Right renal cortex interstitium (tissue), 3 donors: ENCODE data around the gene YBX3. TPM values are rescaled to one million over a fixed set of nuclear protein-coding genes. Genes with fewer than 3 reads are reported as not detected.
A peak's percentile ranks its signal among the peaks of the same experiment; 100 is the strongest.

Experiments used
- DNase-seq, 3 donors: peaks; one replicate each; pipeline ENCODE4 v3.0.0-alpha.2; 2013; ENCODE audit warnings: low read depth in 3 of 3, low spot score in 2 of 3
- polyA plus RNA-seq, 3 donors: library from polyadenylated mRNA; unstranded; fragments of 120-200 nt; gene quantifications; one replicate each; pipeline ENCODE4 v1.2.1, GENCODE V29; 2013; ENCODE audit not compliant: insufficient read length in 3 of 3

Gene YBX3
- polyA plus RNA-seq, 3 donors: 192 to 229 (median 206) TPM

DNA sequence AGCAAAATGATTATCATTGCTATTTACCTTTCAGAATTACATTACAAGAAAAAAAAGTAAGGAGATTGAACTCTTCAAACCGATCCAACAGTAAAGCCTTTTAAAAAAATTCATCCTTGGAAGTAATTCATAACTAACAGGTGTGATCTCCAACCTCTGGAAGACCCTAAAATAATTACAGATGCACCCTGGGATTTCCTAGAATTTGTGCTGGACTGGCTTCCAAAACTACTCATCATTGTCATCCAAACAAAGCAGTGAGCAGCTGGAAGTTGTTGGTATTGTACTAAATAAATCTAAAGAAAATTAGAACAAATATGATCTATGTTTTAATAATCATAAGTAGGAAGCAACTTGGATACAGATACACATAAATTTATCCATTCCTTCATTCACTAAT is 1.9 kb upstream of the YBX3 start:
- DNase-seq: no peak

DNA sequence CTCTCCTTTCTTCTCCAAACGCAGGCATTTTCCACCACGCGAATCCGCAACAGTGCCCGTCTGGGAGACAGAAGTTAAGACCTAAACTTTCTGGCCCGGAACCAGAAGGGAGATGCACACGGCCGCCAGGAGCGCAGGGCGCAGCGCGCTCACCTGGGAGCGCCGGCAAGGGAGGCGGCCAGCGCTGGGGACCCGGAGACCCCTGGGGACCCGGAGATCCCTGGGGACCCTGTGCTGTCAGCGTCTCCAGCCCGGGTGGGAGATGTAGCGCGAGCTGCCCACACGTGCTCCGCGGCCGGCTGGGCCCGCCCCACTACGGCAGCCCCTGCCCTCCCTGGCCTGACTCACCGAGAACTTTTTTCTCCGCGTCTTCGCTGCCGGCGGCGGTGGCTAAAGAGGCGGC is 620 bp downstream of the YBX3 start:
- no peak for DNase-seq

DNA sequence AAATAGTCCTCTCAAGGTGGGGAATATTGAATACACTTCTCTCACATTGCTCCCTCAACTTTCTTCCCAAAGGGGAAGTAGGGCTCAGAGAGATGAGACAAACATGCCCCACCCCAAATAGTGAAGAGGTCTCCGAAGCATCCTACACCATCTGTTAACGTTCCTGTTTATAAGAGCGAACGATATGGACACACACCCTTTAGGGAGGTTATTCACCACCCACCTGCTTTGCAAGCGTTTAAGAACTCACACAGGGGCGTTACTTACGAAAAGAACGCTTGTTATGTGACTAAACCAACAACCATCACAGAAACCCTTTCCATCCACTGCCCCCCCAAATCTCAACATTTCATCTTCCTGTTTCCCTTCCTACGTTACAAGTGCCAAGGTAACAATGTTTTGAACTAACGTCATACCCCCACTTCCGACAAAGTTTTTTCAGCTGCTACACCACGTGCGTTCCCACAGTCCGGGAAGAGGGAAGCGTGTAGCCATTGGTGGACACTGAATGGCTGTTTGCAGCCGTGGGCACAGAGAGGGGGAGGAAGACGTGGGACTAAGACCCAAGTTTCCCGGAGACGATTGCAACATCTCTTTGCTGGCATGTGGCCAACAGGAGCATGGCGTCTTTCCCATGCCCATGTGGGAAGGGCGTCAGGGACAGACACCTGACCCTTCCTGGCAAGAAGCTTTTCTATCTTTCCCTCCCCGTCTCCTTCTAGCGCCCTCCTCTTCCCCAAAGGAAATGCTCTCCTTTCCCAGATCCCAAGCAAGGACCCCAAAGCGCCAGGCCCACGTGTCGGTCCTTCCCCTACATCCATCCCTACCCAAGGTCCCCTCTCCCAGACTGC is 1.2 kb downstream of the YBX3 start:
- DNase-seq: peak; percentile 81 to 87 (median 83)

DNA sequence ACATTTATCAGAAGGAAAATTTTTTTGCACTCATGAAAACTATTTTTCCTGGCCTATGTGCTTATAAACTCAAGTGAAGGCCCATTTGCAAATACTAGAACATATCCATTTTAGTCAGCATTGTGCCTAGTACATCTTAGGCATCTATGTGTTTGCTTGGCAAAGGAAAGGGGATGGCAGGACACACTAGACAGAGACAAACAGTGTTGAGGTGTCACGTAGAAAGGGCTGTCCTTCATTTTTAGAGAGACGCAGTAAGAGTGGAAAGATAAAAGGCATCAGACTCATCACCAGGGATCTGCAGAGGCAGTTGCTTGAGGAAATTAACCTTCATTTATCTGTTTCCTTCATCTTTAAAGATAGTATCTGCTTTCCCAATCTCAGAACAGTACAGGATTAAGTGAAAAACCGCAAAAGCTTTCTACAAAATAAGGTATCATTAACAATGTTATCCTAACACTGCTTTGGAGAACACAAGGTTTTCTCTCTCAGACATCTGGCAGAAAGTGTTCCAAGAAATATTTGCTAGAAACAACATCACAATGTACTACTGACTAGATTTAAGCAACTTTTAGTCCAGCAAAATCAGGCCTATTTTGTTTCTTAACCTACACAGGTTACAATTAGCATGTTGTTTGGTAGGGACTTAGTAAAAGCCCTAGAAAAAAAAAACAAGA is 2.0 kb downstream of the YBX3 start:
- no peak for DNase-seq

DNA sequence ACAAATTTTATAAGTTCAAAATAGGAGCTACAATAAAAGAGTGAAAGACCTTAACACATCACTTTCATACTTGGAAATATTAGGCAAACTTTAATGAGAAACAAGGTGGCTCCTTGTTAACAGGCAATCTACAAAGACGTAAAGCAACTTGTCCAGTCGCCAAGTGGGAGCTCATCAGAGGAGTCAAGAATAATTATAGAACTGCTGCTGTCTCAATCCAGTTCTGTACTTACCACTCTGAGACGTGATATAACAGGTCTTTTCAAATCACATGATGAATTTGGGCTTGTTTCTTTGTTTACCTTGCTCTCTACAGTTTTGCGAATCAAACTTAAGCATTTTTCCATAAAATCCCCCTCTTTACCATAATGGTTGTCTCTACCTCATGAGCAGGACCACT is 3.6 kb downstream of the YBX3 start:
- no peak for DNase-seq

DNA sequence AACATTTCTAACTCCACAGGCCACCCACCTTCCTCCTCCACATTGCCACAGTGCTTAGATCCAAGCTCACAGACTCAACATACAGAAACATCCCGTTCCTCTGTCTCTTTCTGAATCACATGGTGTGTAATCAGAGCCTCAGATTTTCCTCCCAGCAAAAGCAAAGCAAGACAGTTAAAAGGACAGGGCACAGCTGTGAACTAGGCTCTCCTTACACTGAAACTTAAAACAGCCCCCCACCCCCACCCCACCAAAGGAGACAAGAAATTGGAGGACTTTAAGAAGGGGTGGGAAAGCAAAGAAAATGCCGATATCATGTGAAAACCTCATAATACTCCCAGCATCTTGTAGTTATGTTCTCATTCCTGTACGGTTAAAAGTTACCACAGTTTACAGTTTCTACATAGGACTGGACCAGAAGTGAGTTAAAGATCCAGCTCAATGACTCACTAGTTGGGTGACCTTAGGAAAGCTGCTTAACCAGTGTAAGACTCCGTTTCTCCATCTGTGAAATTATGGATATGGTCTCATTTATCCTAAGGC is 4.8 kb downstream of the YBX3 start:
- peak in 2 of 3 donors; percentile 69 to 74 for DNase-seq

DNA sequence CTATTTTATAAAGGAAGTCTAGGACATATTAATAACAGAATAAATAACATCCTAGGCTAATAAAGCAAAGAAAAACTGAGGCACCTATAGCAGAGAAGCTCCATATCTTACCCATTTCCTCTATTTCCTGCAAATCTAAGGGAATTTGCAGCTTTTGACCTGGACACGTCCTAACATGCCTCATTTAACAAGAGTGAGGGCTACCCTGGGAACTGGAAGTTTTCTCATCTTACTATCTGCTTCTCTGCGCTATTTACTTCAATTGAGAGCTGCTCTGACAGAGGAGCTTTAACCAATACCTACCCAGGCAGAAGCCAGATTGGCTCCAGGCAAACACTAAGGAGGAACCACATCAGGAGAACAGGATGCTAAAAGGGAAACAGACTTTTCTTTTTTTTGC is 5.7 kb downstream of the YBX3 start:
- DNase-seq: no peak

DNA sequence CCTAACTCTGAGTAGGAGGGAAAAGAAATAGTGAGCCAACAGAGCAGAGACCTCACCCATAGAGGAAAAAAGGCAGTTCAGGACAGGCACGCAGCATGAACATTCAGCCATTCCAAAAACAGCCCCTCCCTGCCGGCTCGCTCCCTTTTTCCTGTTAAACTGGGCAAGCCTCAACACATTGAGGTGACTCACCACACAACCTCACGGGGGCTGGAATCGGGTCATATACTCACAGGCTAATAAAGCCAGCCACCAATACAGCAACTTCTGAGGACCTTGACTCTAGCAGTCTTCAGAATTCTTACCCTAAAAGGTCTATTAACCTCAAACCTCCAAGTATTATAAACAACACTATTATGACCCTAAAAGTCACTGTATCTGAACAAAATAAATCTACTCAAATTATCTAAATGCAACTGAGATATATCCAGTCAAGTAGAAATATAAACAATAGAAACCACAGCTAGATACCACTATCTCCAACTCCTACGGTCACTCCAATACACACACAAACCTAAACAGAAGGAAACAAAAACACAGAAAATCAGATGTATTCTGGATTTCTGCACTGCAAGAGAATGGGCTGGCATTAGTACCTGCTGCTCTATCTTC is 6.3 kb downstream of the YBX3 start:
- DNase-seq: no peak

DNA sequence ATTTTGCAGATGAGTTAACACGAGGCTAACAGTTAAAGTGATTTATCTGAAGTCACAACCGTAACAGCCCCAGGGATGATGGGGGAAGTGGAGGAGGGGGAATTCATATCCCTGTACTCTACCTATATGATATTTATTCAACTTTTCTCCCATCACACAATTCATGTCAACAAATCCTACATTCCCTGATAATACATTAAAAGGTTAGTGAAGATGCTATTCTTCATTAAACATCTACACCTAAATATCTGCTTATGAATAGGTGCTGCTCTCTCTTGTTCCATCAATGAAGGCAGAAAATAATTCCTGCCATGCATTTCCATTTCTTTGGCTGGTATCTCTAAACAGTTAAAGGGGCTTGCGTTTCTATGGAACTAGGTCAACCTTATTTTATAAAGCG is 6.8 kb downstream of the YBX3 start:
- no peak for DNase-seq

DNA sequence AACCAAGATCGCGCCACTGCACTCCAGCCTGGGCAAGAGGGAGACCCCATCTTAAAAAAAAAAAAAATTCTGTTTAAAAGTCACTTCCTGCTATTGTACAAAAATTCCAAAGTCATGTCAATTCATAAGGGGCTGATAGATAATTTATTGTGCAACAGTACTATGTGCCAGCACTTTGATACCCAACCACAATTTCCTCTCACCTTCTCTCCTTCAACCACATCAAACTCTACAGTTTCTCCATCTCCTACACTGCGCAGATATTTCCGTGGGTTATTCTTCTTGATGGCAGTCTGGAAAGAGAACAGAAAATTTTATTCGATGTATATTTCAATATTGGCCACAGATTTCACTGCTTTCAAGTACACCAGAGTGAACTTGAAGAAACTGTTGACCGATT is 7.6 kb downstream of the YBX3 start:
- no peak for DNase-seq

DNA sequence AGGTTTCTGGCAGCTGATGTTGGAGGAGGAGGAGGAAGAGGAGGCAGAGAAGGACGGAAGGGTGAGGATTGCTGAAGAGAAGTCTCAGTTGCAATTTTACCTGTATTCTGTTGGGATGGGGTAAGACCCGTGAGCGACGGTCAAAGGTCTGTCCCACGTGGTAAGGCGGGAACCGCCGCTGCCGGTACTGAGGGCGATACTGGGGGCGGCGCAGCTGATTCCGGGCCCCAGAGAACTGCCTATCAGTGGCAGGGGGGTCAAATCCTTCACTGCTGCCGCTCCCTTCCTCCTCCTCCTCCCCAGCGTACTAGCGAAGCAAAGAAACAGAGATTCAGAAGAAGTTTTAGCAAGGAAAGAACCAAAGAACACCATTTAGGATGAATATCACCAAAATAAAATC is 13.3 kb downstream of the YBX3 start:
- DNase-seq: no peak

DNA sequence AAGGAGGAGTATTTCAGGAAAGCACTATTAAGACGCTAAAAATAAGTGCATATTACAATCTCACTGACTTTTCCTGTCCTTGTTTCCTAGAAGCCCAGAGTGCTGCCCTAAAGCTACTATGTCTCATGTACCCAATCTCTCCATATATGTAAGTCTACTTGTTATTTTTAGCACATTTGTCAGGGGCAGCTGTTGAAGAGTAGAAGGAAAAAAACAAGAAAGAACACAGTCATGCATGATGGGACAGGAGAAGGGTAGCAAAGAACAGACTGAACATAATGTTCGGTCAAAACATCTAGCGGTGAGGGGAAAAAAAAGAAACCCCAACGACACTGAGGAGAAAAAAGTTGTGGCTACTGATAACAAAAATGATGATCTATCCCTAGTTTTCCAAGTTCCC is 14.3 kb downstream of the YBX3 start:
- DNase-seq: no peak

DNA sequence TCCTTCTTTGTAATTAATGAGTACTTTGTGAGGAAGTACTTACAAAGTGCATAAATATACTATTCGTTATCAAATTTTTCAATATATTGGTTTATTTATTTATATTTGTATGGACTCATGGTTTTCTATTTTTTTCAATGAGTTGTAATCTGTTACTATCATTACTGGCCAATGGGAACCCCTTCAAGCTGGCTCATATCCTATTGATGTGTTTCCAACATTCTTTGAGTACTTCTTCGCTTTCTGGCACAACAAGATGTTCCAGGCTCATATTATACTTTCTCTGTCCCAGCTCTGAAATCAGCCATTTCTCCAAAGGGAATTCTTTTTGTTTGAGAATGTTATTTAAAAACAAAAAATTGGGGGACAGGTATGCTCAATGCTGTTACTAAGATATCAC is 17.5 kb downstream of the YBX3 start:
- DNase-seq: no peak

DNA sequence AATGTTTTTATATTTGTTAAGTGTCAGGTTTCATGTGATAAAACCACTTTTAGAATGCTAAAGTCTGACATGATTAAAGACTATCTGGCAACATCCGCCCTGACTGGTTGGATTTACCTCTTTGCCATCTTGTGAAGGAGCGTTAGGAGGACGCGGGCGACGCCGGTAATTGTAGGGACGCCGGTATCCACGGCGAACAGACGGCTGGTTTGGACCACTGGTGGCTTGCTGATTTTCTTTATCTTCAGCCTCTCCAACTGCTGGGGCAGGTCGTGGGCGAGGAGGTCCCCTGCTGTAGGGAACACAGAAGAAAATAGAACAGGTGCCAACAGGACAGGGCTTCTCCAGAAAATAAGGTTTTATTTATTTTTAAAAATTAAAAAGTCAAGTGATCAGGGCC is 21.3 kb downstream of the YBX3 start:
- no peak for DNase-seq

DNA sequence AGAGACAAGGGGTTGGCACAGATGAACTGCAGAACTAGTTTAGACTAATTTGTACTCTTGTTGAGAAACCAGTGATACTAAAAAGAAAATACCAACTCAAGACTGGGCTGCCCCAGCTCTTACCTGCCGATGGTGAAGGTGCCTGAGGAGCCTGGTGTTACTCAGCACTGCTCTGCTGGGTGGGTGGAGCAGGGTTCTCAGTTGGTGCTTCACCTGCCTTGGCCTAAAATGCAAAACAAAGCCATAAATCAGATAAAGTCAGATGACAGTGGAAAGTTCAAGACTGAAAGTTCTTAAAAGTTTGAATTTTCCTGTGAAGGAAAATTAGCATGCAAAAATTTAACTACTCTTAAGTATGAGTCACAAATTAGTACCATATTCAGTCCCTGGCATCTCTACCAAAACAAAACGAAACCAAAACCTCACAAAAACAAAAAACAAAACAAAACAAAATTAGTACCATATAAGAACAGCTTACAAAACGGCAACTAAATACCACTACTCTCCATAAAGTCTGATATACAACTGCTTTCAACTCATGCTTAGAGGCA is 21.9 kb downstream of the YBX3 start:
- no peak for DNase-seq

DNA sequence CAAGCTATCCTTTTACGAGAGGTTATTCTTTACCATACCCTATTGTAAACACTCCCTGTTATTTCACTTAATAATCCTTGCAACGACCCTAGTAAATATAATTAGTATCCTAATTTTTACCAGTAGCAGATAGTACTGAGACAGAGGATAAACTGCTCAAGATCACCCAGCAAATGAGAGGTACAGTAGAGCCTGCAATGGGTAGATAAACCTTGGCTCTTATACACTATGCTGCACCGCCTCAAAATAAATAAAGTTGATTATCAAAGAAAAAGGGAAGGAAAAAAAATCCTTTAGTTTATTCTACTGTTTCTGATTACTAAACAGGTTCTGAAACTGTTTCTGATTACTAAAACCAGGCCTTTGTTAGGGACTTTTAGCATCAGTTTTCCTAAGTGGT is 22.5 kb downstream of the YBX3 start:
- DNase-seq: no peak

DNA sequence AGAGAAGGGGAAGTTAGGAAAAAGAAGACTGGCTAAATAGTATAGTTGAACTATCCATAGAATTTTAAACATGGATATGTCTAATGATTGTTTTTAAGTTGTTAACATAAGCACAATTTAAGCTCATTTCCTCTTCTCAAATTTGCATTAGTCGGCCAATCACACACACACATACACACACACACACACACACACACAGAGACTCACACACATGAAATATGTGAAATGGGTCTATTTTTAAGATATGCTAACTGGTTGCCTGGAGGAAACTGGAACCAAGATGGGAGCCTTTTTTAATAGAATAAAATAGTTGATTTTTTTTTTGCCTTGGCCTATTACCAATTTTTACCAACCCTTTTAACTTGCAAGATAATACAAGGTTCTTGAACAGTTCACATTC is 25.3 kb downstream of the YBX3 start:
- no peak for DNase-seq

DNA sequence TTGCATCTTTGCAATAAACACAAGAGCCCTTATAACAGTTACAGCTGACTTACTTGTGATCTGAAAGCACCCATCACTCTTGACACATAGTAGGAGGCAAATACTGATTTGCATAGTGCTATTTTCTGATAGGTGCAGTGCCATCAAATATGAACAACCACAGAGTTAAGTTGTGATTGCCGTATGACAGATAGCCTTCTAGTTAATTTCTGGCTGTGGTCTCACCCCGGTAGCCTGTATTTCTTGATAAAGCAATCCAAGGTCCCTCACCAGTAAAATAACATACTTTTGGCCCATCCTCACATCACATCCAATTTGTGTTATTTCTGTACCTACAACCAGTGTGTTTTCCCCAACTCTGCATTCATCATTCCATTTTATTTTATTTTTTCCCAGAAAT is 26.0 kb downstream of the YBX3 start:
- DNase-seq: no peak

DNA sequence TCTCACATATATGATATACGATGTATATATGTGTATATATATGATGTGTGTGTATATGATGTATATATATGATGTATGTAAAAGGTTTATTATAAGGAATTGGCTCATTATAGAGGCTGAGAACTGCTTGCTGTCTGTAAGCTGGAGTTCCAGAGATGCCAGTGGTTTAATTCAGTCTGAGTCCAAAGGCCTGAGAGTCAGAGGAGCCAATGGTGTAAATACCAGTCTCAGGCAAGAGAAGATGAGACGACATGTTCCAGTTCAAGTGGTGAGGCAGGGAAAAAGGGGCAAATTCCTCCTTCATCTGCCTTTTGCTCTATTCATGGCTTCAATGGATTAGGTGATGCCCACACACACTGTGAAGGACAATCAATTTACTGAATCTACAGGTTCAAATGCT is 32.2 kb downstream of the YBX3 start:
- no peak for DNase-seq

DNA sequence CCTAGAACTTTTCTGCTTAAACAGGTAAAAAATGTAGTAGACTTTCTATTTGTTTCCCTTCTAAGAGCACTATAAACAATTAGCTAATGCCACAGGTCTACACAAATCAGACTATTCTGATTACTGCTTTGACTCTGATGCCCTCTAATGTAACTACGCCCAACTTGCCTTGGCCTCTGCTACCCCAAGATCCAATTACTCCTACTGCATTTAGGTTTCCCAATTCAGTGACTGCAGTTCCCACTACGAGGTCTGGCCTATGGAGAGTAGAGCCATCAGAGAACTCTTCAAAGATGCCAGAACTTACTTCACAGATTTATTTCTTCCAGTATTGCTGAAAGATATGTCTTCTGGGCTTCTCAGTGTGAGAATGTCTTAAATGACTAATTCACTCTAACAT is 34.0 kb downstream of the YBX3 start:
- DNase-seq: no peak

DNA sequence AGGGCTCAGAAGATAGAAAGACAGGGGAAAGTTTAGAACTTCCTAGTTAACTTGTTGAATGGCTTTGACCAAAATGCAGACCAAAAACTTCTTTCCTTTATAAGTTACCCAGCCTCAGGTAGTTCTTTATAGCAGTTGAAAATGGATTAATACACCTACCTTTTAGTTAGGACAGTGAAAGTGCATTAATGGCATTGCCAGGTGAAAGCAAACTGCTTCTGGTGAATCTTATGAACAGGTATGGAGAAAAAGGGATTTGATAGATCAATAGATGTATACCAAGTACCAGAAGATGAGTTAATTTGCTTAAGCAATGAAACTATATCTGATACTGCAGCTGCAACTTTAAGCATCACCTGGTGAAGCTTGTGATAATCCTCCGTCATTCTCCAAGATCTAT is 35.1 kb downstream of the YBX3 start:
- no peak for DNase-seq
